ENCODE data around the gene ZGPAT. TPM values are rescaled to one million over a fixed set of nuclear protein-coding genes. Genes with fewer than 3 reads are reported as not detected.

Gene ZGPAT
- total and polyA plus RNA-seq, 2 of the 13 experiments (the other 11 are each of a cell fraction or from before 2014, with no cell fraction given): 23.0 to 41.9 TPM

- TF ChIP-seq TGIF2 (CRISPR knock-in tag; IDR thresholded peaks at IDR 0.05) (peak; percentile 79), TERF1 (CRISPR knock-in tag; IDR thresholded peaks at IDR 0.05) (peak; percentile 51; the same call in 1 of the 2 replicates), E2F1 (CRISPR knock-in tag; IDR thresholded peaks at IDR 0.05) (peak; percentile 94), ZNF234 (CRISPR knock-in tag; conservative IDR thresholded peaks at IDR 0.05) (peak; percentile 73), MXD1 (CRISPR knock-in tag; IDR thresholded peaks at IDR 0.05) (peak; percentile 94), ZNF878 (CRISPR knock-in tag; IDR thresholded peaks at IDR 0.05) (no peak), TCF12 (IDR thresholded peaks at IDR 0.05) (no peak), TCF12 (CRISPR knock-in tag; IDR thresholded peaks at IDR 0.05) (peak; percentile 94; the same call in 1 of the 2 replicates), ZNF607 (CRISPR knock-in tag; IDR thresholded peaks at IDR 0.05; ENCODE audit: borderline replicate concordance) (peak; percentile 93), YEATS2 (CRISPR knock-in tag; IDR thresholded peaks at IDR 0.05; ENCODE audit: borderline replicate concordance) (peak; percentile 97), KAT7 (CRISPR knock-in tag; IDR thresholded peaks at IDR 0.05; ENCODE audit: borderline replicate concordance) (peak; percentile 98), HCFC1 (IDR thresholded peaks at IDR 0.05; ENCODE audit: low read depth, low read length) (peak; percentile 85), ZSCAN12 (CRISPR knock-in tag; IDR thresholded peaks at IDR 0.05) (peak; percentile 68; the same call in 1 of the 2 replicates), GLMP (CRISPR knock-in tag; IDR thresholded peaks at IDR 0.05; ENCODE audit: borderline replicate concordance) (no peak), SOX5 (CRISPR knock-in tag; IDR thresholded peaks at IDR 0.05; ENCODE audit: borderline replicate concordance) (peak; percentile 73), MTA3 (CRISPR knock-in tag; IDR thresholded peaks at IDR 0.05) (peak; percentile 75; the same call in 1 of the 2 replicates), TP53 (CRISPR knock-in tag; conservative IDR thresholded peaks at IDR 0.05) (no peak), EEA1 (CRISPR knock-in tag; IDR thresholded peaks at IDR 0.05; ENCODE audit: borderline replicate concordance) (peak; percentile 99; the same call in 1 of the 2 replicates), ZNF282 (IDR thresholded peaks at IDR 0.05; ENCODE audit: partially characterized antibody) (no peak), ZNF143 (CRISPR knock-in tag; IDR thresholded peaks at IDR 0.05) (peak; percentile 96), AHR (CRISPR knock-in tag; IDR thresholded peaks at IDR 0.05) (peak; percentile 93; the same call in 1 of the 2 replicates), FOSL2 (CRISPR knock-in tag; IDR thresholded peaks at IDR 0.05) (peak; percentile 62), CBFB (CRISPR knock-in tag; IDR thresholded peaks at IDR 0.05) (peak; percentile 97), ZNF121 (CRISPR knock-in tag; IDR thresholded peaks at IDR 0.05) (no peak; the same call in 1 of the 2 replicates), ZNF354B (CRISPR knock-in tag; IDR thresholded peaks at IDR 0.05) (peak; percentile 98), CENPX (CRISPR knock-in tag; IDR thresholded peaks at IDR 0.05) (no peak), ARNT (IDR thresholded peaks at IDR 0.05) (no peak), ZNF792 (CRISPR knock-in tag; IDR thresholded peaks at IDR 0.05) (peak; percentile 57), SUZ12 (IDR thresholded peaks at IDR 0.05; ENCODE audit: low read depth, low read length) (peak; percentile 89), TCF7L2 (IDR thresholded peaks at IDR 0.05; ENCODE audit: low read depth, low read length) (no peak)
These were observed at the start of gene ZGPAT, which contains the start of gene ARFRP1 (continued) for GRCh38 chr20:63707558-63708300.
